Femur (tissue), 1 donor: Measurements from ENCODE around the gene ALDOA.
"Not testable (repeated sequence)": the region's sequence is repeated elsewhere in the genome, so short reads cannot be mapped to it uniquely, and the experiment has no call there.

Source experiments
- DNase-seq: peaks from one replicate; pipeline ENCODE4 v3.0.0-alpha.2; 2017

ALDOA gene

DNA sequence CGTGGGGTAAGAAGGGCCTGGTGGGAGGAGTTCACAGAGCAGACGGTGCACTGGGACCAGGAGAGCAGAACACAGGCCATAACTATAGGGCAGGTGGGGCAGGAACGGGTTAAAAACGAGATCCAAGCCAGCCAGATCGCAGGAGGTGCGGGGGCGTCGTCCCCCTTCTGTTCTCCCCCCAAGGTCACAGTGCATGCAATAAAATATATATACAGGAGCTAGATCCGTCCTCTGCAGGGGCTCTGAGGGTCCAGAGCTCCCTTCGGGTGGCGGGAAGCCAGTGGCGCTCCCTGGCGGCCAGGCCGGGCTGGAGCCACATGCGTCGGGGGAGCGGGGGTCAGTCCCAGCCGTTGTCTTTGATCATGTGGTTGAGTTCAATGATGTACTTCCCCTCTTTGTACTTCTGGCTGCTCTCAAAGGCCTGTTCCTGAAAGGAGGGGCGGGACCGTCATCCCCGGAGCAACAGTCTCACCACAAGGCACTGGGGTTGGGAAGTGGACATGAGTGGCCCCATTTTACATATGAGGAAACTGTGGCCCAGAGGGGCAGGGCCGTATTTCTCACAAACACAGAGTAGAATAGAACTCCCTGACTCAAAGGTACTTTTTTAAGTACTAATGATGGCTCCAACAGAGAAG, 26.9 kb downstream of the ALDOA start:
- DNase-seq = peak; percentile 79

DNA sequence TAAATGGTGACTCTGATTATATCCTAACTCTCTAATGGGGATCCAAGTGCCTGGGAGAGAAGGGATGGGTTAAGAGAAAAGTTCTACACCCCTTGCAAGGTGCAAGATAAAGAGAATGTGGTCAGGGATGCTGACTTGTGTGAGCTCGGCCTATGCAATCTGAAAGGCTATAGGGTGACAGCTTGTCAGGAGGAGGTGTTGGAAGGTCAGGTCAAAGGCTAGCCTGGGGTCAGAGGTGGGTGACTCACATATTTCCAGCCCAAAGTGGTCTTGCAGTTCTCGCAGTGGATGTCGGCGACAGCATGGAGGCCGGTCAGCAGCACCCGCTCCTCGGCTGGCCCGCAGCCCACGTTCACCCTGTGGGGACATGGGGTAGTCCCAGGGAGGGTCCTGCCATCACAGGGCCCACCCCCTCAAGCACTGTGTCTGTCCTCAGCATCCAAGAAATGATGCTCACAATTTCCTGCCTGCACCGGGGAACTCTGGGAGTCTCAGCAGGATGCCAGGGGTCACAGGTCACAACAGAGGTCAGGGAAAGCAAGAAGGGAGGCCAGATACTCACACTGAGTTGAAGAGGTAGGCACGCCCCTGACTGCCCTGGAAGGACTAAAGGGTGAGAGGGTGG, 29.1 kb downstream of the ALDOA start:
- DNase-seq = no peak

DNA sequence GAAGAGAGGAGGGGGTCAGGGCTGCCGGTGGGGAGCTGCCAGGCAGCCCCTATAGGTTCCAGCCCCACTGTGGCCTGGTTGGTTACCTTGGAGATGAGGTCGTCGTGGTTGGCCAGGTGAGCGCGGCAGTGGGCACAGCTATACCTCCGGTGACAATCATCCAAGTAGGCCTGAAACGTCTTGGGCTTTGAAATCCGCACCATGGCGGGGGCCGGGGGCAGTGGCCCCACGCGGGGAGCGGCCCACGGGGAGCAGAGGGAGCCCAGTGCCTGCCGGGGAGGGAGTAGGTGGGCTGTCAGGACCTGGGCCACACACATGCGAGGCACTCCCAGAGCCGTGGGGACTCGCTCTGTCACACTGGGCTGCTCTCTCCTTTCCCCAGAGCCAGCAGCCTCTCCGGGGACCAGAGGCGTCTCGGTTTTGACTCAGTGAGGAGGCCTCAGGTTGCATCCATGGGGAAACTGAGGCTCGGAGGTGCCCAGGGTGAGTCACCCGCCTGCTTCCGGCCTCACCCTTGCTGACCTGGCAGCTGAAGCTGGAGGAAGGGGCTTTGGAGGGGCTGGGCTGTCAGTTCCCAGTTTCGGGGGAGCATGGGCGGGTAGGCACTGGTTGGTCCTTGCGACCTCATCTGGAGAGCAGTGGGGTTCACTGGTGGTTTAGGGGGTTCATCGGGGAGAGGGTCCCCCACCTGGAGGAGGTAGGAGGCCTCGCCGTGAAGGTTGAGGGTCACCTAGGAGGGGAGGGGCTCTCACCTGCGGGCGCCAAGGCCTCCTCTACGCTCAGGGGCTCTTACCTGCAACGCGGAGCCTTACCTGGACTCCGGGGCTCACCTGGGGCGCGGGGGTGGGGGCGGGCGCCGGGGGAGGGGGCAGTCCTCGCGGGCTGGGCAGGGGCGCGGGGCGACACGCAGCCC, 29.9 kb downstream of the ALDOA start:
- peak; percentile 48 for DNase-seq

DNA sequence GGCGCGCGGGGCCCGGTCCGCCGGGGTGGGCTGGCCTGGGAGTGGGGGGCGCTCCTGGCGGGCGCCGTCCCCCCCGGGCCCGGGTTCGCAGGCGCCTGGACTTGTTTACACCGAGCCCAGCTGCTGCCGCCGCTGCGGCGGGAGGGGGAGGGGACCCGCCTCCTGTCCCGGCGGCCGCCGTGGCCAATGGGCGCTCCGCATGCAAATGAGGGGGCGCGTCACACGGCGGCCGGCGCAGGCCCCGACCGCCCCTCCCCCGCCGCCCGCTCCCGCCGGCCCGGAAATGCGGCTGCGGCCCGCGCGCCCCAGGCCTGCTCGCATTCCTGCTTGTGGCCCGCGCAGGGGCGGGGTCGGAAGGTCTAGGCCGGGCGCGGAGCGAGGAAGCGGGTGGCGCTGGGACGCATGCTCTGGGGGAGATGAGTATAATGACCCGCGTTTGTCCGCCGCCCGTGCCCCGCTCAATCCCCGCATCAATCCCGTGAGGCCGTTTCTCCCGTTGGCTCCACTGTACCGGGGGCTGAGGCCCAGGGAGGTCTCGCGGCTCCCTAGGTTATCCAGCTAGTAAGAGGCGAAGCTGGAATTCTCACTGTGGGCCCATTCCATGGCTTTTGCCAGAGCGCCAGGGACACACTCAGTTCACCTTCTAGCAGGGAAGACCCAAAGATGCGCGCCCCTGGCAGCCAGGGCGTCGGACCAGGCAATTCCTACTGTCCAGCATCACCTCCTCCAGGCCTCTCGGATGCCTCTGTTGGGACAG, 30.7 kb downstream of the ALDOA start, which contains the start of gene YPEL3:
Gene YPEL3 (minus strand): TSS at position 109 of the 757 bp plus-strand sequence. CDS start 731 bp downstream, outside the sequence.
- peak; percentile 95 for DNase-seq

DNA sequence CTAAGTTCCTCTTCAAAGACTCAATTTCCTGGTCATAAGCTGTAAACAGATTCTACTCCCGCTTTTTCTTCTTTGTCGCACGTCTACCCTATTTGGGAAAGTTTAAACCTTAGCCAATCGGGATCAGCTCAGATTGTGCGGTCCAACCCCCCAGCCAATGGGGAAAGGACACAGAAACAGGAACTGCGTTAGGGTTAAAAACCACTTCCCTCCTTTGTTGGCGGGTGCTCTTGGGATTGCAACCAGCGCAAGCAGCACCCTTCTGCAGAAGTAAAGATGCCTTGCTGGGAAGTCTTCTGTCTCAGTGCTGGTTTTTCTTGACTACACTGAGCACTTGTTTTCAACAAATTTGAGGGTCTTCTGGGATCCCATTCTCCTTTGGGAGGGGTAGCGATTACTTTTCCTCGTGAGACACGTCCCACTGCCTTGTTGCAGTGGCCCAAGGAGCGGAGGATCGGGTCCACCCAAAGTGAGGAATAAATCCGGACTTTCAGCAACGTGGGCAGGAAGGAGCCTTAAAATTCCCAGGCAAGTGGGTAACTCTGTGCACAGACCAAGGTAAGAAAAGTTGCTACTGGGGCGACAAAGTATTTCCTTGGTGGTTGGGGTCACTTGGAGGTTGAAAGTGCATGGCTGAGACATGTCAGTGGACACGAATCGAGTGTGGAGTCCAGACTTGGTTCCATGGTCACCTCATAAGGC, 31.5 kb downstream of the ALDOA start:
- DNase-seq = no peak

DNA sequence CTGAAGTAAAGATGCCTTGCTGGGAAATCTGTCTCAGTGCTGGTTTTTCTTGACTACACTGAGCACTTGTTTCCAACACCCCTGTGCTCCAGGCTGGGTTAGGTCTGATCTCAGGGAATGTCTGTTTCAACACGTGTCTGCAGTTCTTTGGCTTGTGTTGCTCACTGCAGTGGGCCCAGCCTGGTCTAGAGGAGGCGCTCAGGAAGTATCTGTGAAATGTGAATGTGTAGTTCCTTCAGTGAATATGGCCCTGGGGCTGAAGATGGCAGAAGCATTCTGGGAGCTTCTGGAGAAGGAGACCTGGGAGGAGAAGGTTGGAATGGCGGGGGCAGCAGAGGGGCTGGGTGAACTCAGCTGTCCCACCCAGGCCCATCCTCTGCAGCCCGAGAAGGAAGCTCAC, 38.5 kb downstream of the ALDOA start:
- DNase-seq = no peak

DNA sequence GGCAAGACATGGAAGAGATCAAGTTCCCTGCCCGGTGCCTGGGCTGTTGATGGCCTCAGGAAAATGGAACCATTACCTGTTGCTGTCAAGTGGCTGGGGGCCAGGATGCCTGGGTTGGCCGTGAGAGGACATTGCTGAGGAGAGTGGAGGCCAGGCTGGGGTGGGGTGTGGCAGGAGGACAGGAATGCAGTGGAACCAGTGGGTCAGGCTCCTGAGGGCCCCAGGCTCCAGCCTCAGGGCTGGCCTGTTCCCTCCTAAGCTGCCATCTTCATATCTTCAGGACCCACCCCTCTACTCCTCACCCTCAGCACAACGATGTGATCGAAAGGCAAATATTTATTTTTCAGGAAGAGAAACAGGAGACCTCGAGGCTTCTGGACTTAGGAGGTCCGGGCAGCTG, 38.9 kb downstream of the ALDOA start:
- no peak for DNase-seq

DNA sequence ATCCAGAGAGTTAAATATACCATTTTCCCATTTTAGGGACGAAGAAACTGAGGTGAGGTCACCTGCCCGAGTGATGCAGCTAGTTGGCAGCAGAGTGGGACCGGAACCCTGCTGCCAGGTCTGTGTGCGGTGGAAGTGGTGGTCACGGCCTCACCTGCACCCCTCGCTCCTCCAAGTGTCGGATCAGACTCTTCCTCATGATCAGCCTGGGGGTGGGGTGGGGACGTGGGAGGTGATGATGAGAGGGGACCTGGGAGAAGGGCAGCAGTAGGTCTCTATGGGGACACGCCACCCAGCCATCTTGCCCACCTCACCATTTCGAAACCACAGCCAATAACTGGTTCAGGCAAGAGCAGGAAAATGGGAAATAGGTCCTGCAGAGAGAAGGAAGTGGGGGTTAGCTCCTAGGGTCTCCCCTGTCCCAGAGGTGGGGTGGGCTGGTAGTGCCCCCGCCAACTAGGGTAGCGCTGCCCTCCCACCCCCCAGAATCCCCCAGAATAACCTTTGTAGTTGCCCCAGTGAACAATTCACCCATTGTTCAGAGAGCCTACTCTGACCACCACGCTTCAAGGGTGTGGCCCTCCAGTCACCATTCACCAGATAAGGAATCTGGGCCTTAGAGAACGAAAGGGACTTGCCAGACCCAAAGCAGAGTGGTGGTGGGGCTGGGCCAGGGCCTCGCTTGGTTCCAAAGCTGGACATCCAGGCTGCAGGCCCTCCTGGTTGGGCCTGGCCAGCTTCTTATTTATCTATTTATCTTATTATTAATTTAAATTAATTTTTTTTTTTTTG, 42.7 kb downstream of the ALDOA start:
- no peak for DNase-seq

DNA sequence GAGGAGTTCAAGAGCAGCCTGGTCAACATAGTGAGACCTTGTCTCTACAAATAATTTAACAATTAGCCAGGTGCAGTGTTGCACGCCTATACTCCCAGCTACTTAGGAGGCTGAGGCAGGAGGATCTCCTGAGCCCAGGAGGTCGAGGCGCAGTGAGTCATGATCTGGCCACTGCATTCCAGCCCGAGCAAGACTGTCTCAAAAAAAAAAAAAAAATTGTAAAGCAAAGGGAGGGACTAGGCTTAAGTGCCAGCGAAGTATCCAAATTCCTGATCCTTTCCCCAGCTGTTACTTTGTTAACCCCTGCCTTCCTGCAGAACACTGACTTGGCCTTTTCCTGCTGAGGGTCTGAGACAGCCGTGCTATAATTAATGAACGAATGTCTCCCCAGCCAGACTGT, 45.1 kb downstream of the ALDOA start:
- DNase-seq = no peak

DNA sequence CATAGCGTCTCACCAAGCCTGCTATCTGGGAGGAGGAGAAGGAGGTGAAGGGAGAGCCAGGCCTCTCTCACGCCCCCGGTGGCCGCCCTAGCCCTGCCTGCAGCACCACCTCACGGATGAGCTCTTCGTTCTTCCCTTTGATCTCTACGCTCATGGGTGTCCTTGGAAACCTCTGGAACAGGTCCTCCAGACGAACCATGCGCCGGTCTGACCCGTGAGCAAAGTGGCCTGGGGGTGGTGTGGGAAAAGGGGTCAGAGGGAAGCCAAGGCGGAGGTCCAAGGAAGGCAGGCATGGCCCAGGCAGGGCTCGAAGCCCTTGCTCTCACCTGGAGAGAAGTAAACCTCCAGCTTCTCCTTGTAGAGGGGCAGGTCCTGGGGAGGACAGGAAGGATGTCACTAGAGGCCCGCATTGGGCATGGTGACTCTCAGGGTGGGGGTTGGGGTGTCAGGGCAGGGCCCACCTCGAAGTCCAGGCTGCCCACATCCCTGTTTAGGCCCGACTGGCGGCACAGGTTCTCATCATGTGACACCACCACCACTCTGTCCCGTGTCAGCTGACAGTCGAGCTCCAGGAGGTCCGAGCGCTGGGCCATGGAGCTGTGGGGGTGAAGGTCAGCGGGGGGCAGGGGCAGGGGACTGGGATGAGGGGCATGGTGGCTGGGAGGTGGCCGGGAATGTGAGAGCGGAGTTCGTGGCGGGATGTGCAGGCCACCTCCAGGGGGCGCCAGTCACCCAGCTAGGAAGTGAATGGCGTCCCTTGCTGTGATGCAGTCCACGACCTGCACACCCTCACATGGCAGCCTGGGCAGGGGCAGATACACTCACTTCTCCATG, 46.9 kb downstream of the ALDOA start:
- DNase-seq = peak; percentile 54

DNA sequence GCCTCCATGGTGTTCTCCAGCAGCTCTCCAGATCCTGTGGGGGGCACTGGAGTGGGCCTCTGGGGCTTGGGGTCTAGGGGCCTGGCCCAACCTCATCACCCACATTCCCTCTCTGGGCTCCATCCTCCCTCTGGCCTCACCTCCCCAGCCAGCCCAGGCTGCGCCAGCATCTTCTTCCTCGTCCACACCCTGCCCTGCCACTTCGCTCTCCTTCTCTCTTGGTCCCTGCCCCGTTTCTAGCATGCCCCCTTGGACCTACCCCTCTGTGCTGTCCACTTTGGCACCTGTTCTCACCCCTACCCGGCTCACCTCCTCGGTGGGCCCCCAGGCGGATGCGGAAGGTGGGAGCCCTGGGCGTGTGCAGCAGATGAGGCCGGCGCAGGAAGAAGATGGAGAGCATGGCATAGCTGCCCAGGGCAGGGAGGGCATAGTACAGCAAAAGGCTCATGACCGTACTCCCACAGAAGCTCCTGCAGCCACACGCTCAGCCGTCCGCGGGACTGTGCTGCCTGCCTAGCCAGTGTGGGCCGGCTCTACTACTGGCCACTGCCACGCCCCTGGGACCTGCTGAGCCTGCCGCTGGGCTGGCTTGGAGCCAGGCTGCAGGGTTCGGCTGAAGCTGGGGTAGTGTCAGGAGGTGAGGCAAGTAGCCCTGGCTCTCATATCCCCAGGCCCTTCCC, 47.6 kb downstream of the ALDOA start, which contains the start of gene GDPD3:
Gene GDPD3 (minus strand): TSS at position 507 of the 680 bp plus-strand sequence. CDS start 59 bp downstream, at position 448.
- no peak for DNase-seq

DNA sequence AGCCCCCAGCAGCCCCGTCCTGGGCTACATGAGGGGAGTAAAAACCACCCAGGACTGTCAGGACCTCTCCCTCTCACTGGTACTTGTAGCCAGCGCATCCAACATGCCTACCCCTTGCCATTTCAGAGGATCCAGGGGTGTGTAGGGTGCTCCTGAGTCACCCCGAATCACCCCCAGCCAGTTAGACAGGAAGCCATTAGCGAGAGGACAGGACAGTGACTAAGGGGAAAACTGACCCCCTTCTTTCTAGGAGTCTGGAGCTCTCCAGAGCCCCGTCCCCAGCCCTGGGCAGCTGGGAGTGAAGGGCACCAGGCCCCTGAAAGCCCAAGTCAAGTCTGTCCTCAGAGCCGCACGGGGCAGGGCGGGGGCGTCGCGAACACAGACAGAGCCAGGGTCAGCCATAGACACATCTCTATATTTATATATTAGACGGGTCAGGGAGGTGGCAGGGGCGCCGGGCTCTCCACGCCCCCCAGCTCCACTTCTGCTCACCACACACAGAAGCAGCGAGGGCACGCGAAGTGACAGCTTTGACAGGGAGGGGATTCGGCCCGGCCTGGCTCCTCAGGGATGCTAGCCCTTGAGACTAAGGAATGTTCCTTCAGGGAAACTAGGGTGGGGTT, 48.3 kb downstream of the ALDOA start:
- no peak for DNase-seq

DNA sequence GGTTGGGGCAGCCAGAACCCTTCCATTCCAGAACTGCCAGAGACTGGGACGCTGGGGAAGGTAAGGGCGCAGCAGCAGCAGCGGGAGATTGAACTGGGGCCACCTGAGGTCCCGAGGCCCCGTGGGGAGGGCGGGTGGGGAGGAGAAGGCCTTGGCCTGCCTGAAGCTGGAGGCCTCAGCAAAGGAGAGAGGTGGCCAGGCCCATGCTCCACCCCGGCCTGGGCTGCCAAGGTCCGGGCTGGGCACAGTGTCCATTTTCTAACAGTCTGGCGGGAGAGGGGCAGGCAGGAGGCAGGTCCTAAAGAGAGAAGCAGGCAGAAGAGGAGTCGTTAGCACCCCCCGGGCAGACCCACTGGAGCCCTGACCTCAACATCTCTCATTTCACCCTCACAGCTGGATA, 48.9 kb downstream of the ALDOA start:
- no peak for DNase-seq

DNA sequence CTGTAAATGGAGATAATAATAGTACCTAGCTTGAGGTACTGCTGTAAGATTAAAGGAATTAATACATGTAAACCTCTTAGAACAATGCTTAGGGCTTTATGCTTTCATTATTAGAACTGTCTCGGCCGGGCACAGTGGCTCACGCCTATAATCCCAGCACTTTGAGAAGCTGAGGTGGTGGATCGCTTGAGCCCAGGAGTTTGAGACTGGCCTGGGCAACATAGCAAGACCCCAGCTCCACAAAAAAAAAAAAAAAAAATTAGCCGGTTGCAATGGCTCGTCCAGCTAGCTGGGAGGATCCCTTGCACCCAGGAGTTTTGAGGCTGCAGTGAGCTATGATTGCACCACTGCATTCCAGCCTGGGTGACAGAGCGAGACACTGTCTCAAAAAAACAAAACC, 49.3 kb downstream of the ALDOA start:
- not testable (repeated sequence) for DNase-seq

DNA sequence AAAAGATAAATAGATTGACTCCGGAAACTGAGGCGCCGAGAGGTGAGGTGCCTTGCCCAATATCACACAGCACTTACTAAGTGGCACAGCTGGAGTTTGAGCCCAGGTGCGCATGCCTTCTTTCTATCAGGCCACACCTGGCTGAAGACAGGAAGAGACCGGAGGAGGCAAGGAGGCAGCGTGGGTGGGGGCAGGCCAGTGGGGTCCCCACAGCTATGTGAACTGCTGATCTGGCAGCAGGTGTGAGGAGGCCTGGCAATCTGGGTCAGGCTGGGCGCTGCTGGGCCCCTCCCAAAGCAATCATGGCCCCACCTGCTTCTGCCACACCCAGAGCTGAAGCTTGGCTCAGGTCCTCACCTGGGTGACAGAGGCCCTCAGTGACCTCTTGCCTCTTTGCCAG, 49.7 kb downstream of the ALDOA start:
- no peak for DNase-seq

DNA sequence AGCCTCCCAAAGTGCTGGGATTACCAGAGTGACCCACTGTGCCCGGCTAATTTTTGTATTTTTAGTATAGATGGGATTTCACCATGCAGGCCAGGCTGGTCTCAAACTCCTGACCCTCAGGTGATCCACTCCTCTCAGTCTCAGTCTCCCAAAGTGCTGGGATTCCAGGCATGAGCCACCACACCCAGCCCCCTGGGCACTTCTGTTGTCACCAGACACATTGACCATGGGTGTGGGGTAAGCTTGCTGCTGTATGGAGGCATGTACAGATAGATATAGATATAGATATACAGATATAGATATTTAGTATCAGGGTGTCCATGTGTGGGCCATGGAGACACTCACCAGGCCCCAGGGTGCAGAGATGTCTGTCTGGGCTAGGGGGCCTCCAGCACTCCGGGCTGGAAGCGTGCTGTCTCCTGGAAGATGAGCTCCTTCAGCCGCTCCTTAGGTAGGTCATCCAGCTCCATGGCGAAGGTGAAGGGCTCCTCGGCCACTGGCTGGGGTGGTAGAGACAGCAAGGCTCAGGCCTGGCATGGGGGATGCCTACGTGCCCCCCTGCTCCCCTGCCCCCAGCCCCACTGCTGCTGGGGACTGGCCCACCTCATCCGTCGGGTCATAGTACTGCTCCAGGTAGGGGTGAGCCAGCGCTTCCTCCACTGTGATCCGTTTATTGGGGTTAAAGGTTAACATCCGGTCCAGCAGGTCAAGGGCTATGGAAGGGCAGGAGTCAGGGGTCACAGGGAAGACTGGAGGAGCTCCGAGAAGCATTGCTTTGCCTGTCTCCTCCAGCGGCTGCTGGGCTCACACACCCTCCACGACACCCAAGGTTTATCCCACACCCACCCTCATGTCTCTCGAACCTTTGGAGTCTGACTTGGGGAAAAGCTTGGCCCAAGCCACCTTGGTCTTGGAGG, 51.0 kb downstream of the ALDOA start:
- no peak for DNase-seq

DNA sequence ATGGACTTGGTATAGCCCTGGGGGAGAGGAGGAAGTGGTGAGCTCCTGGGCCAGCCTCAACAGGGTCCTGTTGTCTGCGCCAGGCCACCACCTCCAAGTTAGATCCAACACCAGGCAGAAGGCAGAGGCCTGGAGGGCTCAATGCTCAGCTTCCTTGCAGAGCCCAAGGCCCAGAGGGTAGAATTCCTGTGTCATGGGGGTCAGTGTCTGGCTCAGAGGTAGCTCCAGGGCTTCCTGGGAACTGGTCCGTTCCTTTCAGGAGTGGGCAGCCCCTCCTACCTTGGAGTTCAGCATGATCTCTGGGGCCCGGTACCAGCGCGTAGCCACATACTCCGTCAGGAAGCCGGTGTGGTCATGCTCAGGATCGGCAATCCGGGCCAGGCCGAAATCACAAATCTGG, 52.2 kb downstream of the ALDOA start:
- no peak for DNase-seq

DNA sequence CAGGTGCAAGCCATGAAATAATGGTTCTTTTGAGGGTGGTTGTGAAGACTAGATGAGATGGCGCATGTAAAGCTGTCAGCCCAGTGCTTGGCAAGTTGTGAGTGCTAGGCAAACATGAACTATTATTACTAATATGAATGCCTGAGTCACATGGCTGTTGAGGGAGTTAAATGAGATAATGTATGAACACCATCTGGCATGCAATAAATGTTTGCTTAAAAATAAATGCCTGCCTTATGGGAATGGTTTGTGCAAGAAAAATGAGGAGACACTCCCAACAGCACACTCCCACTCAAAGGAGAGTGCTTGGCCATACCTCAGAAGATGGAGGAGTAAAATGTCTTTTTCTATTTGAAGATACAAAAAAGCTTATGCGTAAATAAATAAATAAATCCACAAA, 53.9 kb downstream of the ALDOA start:
- DNase-seq = no peak
